Endodermal cell (in vitro differentiated cells): ENCODE results near the gene PLCXD3. TPM values are rescaled to one million over a fixed set of nuclear protein-coding genes. Genes with fewer than 3 reads are reported as not detected.

Experiments
- DNase-seq: peaks from one replicate; pipeline ENCODE4 v3.0.0-alpha.2; 2017
- H3K27ac ChIP-seq: 2 replicates; pipeline ENCODE4 v1.5.1; 2013; ENCODE audit warnings: mild to moderate bottlenecking, low read depth, low read length, moderate library complexity
- H3K27me3 ChIP-seq: 2 replicates; pipeline ENCODE4 v1.6.1; 2013; ENCODE audit warnings: mild to moderate bottlenecking, low read length, moderate library complexity; ENCODE audit not compliant: insufficient read depth, control insufficient read depth, poor library complexity, severe bottlenecking
- H3K36me3 ChIP-seq: 2 replicates; pipeline ENCODE4 v1.7.0; 2013; ENCODE audit warnings: mild to moderate bottlenecking, low read length, moderate library complexity; ENCODE audit not compliant: control insufficient read depth, insufficient read depth
- H3K4me1 ChIP-seq: one replicate; pipeline ENCODE4 v1.7.0; 2013; ENCODE audit warnings: low read length; ENCODE audit not compliant: control insufficient read depth, insufficient read depth
- H3K4me3 ChIP-seq: 2 replicates; pipeline ENCODE4 v1.5.1; 2013; ENCODE audit warnings: mild to moderate bottlenecking, low read length, moderate library complexity
- H3K9ac ChIP-seq: 2 replicates; pipeline ENCODE4 v1.6.1; 2013; ENCODE audit warnings: mild to moderate bottlenecking, low read length, moderate library complexity; ENCODE audit not compliant: poor library complexity, severe bottlenecking; ENCODE audit errors: extremely low read depth
- H3K9me3 ChIP-seq: 2 replicates; pipeline ENCODE4 v1.6.1; 2013; ENCODE audit warnings: mild to moderate bottlenecking, low read length, moderate library complexity; ENCODE audit not compliant: control insufficient read depth
- H3K27ac Mint-ChIP-seq: 2 replicates; pipeline ENCODE4 v1.8.0; 2020; ENCODE audit warnings: mixed read lengths
- H3K27me3 Mint-ChIP-seq: 2 replicates; pipeline ENCODE4 v1.8.0; 2021; ENCODE audit warnings: mild to moderate bottlenecking, mixed read lengths; ENCODE audit not compliant: insufficient read depth
- H3K36me3 Mint-ChIP-seq: 2 replicates; pipeline ENCODE4 v1.8.0; 2020; ENCODE audit warnings: low read depth, mixed read lengths
- H3K4me1 Mint-ChIP-seq: 2 replicates; pipeline ENCODE4 v1.8.0; 2020; ENCODE audit warnings: mixed read lengths
- H3K4me3 Mint-ChIP-seq: 2 replicates; pipeline ENCODE4 v1.8.0; 2020; ENCODE audit warnings: mild to moderate bottlenecking, moderate library complexity, mixed read lengths
- H3K9me3 Mint-ChIP-seq: 2 replicates; pipeline ENCODE4 v1.8.0; 2020; ENCODE audit warnings: mild to moderate bottlenecking, mixed read lengths
- WGBS, 2 experiments: methylation state at CpG; one replicate each; pipeline versions ENCODE4 v1.1.5 to v1.1.7; 2013; ENCODE audit warnings: missing lambda C conversion rate in 2 of 2, mixed read lengths in 1 of 2; ENCODE audit not compliant: insufficient coverage in 1 of 2, insufficient read length in 1 of 2; 5-methylcytosine and 5-hydroxymethylcytosine counted together
- total RNA-seq, 2 donors: library from RNA; stranded (reverse); fragmentation: NEBNext Ultra II Directional in 1 of 2; extraction: Animal tissue kit (Norgen Biotek cat#: 25700) in 1 of 2; gene quantifications; 2 replicates in 1 of 2; 3 replicates in 1 of 2; pipeline ENCODE4 v1.2.1, GENCODE V29; 2021
- TF ChIP-seq, protein P1 (sequence below): fragments of 200-600 bp; sonication (generic); conservative IDR thresholded peaks from 2 replicates; pipeline ENCODE4 v1.5.0; 2021; ENCODE audit warnings: antibody characterized with exemption, mild to moderate bottlenecking

PLCXD3 gene
- total RNA-seq, 2 donors from 2014 or later: 41.8 to 43.3 TPM

GRCh38 chr5:41526699-41527098, 16.3 kb upstream of the PLCXD3 start:
- Mint-ChIP-seq H3K4me1 (peaks cover 40% of the 10 kb centered on the region), H3K9me3 (peaks cover 23% of the 10 kb centered on the region), H3K4me3 (no peak overlapping the region), H3K36me3 (no peaks in the 10 kb centered on the region), H3K27ac (no peak overlapping the region), H3K27me3 (no peaks in the 10 kb centered on the region)
- no peaks in the 10 kb centered on the region for H3K36me3 ChIP-seq
- H3K9me3 ChIP-seq: peaks cover 30% of the 10 kb centered on the region
- no peak overlapping the region for H3K27ac ChIP-seq
- no peak for DNase-seq
- peak overlapping the region; percentile 1 for H3K4me3 ChIP-seq
- H3K4me1 ChIP-seq: peaks cover 9% of the 10 kb centered on the region
- H3K27me3 ChIP-seq: no peaks in the 10 kb centered on the region
- WGBS, 2 experiments: 82 to 100% methylated on average over 3 to 4 of the region's 4 CpGs
- TF ChIP-seq, protein P1, sequence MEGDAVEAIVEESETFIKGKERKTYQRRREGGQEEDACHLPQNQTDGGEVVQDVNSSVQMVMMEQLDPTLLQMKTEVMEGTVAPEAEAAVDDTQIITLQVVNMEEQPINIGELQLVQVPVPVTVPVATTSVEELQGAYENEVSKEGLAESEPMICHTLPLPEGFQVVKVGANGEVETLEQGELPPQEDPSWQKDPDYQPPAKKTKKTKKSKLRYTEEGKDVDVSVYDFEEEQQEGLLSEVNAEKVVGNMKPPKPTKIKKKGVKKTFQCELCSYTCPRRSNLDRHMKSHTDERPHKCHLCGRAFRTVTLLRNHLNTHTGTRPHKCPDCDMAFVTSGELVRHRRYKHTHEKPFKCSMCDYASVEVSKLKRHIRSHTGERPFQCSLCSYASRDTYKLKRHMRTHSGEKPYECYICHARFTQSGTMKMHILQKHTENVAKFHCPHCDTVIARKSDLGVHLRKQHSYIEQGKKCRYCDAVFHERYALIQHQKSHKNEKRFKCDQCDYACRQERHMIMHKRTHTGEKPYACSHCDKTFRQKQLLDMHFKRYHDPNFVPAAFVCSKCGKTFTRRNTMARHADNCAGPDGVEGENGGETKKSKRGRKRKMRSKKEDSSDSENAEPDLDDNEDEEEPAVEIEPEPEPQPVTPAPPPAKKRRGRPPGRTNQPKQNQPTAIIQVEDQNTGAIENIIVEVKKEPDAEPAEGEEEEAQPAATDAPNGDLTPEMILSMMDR: no peak
- H3K9ac ChIP-seq: no peak overlapping the region

GRCh38 chr5:41524174-41524573, 13.8 kb upstream of the PLCXD3 start:
- no peaks in the 10 kb centered on the region for H3K27me3 Mint-ChIP-seq
- peaks cover 19% of the 10 kb centered on the region for H3K9me3 Mint-ChIP-seq
- Histone ChIP-seq H3K27ac (no peak overlapping the region), H3K27me3 (no peaks in the 10 kb centered on the region), H3K9ac (no peak overlapping the region), H3K4me3 (no peak overlapping the region), H3K9me3 (peaks cover 23% of the 10 kb centered on the region), H3K36me3 (no peaks in the 10 kb centered on the region), H3K4me1 (peaks cover 13% of the 10 kb centered on the region)
- H3K36me3 Mint-ChIP-seq: no peaks in the 10 kb centered on the region
- H3K27ac Mint-ChIP-seq: no peak overlapping the region
- peaks cover 50% of the 10 kb centered on the region for H3K4me1 Mint-ChIP-seq
- peak; percentile 72 for DNase-seq
- H3K4me3 Mint-ChIP-seq: no peak overlapping the region
- TF ChIP-seq, protein P1: peak; percentile 82

DNA sequence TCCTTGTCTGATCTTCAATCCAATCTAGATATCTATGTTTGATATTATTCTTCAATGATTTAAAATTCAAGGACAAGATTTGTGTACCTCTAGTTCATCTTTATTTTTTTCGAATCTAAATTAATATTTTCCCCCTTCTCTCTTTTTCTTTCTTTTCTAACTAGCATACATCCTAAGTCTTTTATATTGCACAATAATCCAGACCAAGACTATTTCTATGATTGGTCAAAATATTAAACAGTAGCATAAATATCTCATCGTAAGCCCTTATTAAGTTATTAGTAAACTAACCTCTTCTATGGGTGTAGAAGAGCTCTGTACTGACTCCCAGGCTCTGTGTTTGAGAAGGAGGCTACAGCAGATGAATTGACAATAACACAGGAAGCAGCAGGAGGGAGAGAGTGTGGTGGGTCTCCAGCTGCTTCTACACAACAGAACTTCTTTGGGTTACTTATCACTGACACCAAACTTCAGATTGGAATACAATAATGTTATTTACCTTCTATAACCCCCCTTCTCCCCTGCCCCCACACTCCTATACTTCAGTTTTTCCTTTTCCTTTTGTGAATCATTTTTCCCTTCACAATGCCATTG, 11.9 kb upstream of the PLCXD3 start:
- H3K4me1 ChIP-seq: peaks cover 13% of the 10 kb centered on the region
- peaks cover 5% of the 10 kb centered on the region for H3K9me3 ChIP-seq
- DNase-seq: peak; percentile 64
- H3K4me3 Mint-ChIP-seq: peak overlapping the region; percentile 23
- no peaks in the 10 kb centered on the region for H3K36me3 Mint-ChIP-seq
- H3K36me3 ChIP-seq: no peaks in the 10 kb centered on the region
- no peaks in the 10 kb centered on the region for H3K27me3 Mint-ChIP-seq
- H3K27ac Mint-ChIP-seq: peak overlapping the region; percentile 27
- H3K27ac ChIP-seq: no peak overlapping the region
- WGBS, 2 experiments: 95% methylated on average over 1 of the region's 2 CpGs; no CpG with 5 or more reads in 1 of the 2 experiments
- no peaks in the 10 kb centered on the region for H3K27me3 ChIP-seq
- H3K9me3 Mint-ChIP-seq: peaks cover 2% of the 10 kb centered on the region
- H3K4me3 ChIP-seq: peak overlapping the region; percentile 39
- H3K9ac ChIP-seq: no peak overlapping the region
- peaks cover 50% of the 10 kb centered on the region for H3K4me1 Mint-ChIP-seq
- TF ChIP-seq, protein P1: no peak
